HEK293 (cell line): ENCODE results near the gene TNFRSF21.

Source experiments
- CTCF ChIA-PET: fragments of 350-600 bp; formaldehyde crosslinking; extraction: SDS; loops from one replicate; lab custom pipeline; 2021; ENCODE audit warnings: antibody characterized with exemption; lab: Yijun Ruan, JAX
- POLR2A ChIA-PET: fragments of 300-600 bp; formaldehyde crosslinking; extraction: SDS; loops from one replicate; lab custom pipeline; 2020; ENCODE audit warnings: antibody characterized with exemption, inconsistent platforms; lab: Yijun Ruan, JAX
- H3K27ac ChIP-seq: fragments of 200-500 bp; sonication (Bioruptor generic); 2 replicates; pipeline ENCODE4 v1.5.1; 2014; ENCODE audit warnings: low read depth, low read length, control low read depth, inconsistent platforms; ENCODE audit errors: extremely low read depth
- H3K36me3 ChIP-seq, 2 experiments: fragments of 200-500 bp in 1 of 2; sonication (Bioruptor generic) in 1 of 2; 1 replicate in 1 of 2; 2 replicates in 1 of 2; pipeline ENCODE4 v1.5.1; 2014 to 2017; ENCODE audit warnings: inconsistent platforms in 2 of 2, low read length in 2 of 2; ENCODE audit not compliant: control insufficient read depth in 2 of 2, insufficient read depth in 1 of 2
- H3K4me1 ChIP-seq: fragments of 200-500 bp; sonication (Bioruptor generic); 2 replicates; pipeline ENCODE4 v1.5.1; 2014; ENCODE audit warnings: mild to moderate bottlenecking, low read length, inconsistent platforms; ENCODE audit not compliant: control insufficient read depth, insufficient read depth
- H3K4me3 ChIP-seq: 2 replicates; pipeline ENCODE4 v1.5.1; 2011; ENCODE audit warnings: low read depth, mild to moderate bottlenecking, control low read depth, low read length, moderate library complexity
- H3K9me3 ChIP-seq: fragments of 200-500 bp; sonication (Bioruptor generic); 2 replicates; pipeline ENCODE4 v1.5.1; 2014; ENCODE audit warnings: low read depth, low read length, inconsistent platforms; ENCODE audit not compliant: control insufficient read depth, insufficient read depth
- HIC1 ChIP-seq: fragments of 450-650 bp; formaldehyde crosslinking; IDR thresholded peaks from 2 replicates; pipeline ENCODE4 v1.5.1; 2016; ENCODE audit warnings: missing biosample characterization, missing genetic modification characterization
- KLF10 ChIP-seq: fragments of 450-650 bp; IDR thresholded peaks from 2 replicates; pipeline ENCODE4 v1.5.1; 2018; ENCODE audit warnings: missing biosample characterization, mild to moderate bottlenecking, missing genetic modification characterization
- KLF16 ChIP-seq: fragments of 450-650 bp; formaldehyde crosslinking; IDR thresholded peaks from 2 replicates; pipeline ENCODE4 v1.5.1; 2017; ENCODE audit warnings: missing biosample characterization, missing genetic modification characterization
- MZF1 ChIP-seq: fragments of 450-650 bp; formaldehyde crosslinking; IDR thresholded peaks from 2 replicates; pipeline ENCODE4 v1.5.1; 2017; ENCODE audit warnings: missing biosample characterization, missing genetic modification characterization, borderline replicate concordance
- PRDM10 ChIP-seq: fragments of 450-650 bp; formaldehyde crosslinking; IDR thresholded peaks from 2 replicates; pipeline ENCODE4 v1.5.1; 2016; ENCODE audit warnings: missing biosample characterization, missing genetic modification characterization
- PRDM2 ChIP-seq: fragments of 450-650 bp; formaldehyde crosslinking; IDR thresholded peaks from 2 replicates; pipeline ENCODE4 v1.5.1; 2016; ENCODE audit warnings: missing biosample characterization, missing genetic modification characterization, borderline replicate concordance
- SP2 ChIP-seq: fragments of 450-650 bp; formaldehyde crosslinking; IDR thresholded peaks from 2 replicates; pipeline ENCODE4 v1.5.1; 2016; ENCODE audit warnings: missing biosample characterization, missing genetic modification characterization
- ZBTB10 ChIP-seq: fragments of 450-650 bp; formaldehyde crosslinking; IDR thresholded peaks from 2 replicates; pipeline ENCODE4 v1.5.1; 2016; ENCODE audit warnings: missing biosample characterization, missing genetic modification characterization
- ZFP37 ChIP-seq: fragments of 450-650 bp; formaldehyde crosslinking; IDR thresholded peaks from 2 replicates; pipeline ENCODE4 v1.5.1; 2016; ENCODE audit warnings: missing biosample characterization, missing genetic modification characterization
- ZFP69B ChIP-seq: fragments of 450-650 bp; formaldehyde crosslinking; IDR thresholded peaks from 2 replicates; pipeline ENCODE4 v1.5.1; 2016; ENCODE audit warnings: missing biosample characterization, missing genetic modification characterization
- ZNF10 ChIP-seq: fragments of 450-650 bp; formaldehyde crosslinking; IDR thresholded peaks from 2 replicates; pipeline ENCODE4 v1.5.1; 2017; ENCODE audit warnings: missing biosample characterization, missing genetic modification characterization
- ZNF157 ChIP-seq: fragments of 450-650 bp; formaldehyde crosslinking; IDR thresholded peaks from 2 replicates; pipeline ENCODE4 v1.5.1; 2016; ENCODE audit warnings: missing biosample characterization, missing genetic modification characterization
- ZNF302 ChIP-seq: fragments of 450-650 bp; formaldehyde crosslinking; IDR thresholded peaks from 2 replicates; pipeline ENCODE4 v1.5.1; 2016; ENCODE audit warnings: missing biosample characterization, missing genetic modification characterization, low read depth
- ZNF341 ChIP-seq: fragments of 450-650 bp; formaldehyde crosslinking; IDR thresholded peaks from 2 replicates; pipeline ENCODE4; 2016; ENCODE audit warnings: low read depth, missing biosample characterization, missing genetic modification characterization
- ZNF416 ChIP-seq: fragments of 450-650 bp; formaldehyde crosslinking; IDR thresholded peaks from 2 replicates; pipeline ENCODE4 v1.5.1; 2016; ENCODE audit warnings: missing biosample characterization, missing genetic modification characterization
- ZNF560 ChIP-seq: fragments of 450-650 bp; formaldehyde crosslinking; IDR thresholded peaks from 2 replicates; pipeline ENCODE4 v1.5.1; 2017; ENCODE audit warnings: missing biosample characterization, missing genetic modification characterization, borderline replicate concordance
- ZNF639 ChIP-seq: fragments of 450-650 bp; formaldehyde crosslinking; IDR thresholded peaks from 2 replicates; pipeline ENCODE4 v1.5.1; 2016; ENCODE audit warnings: missing biosample characterization, missing genetic modification characterization
- ZNF701 ChIP-seq: fragments of 450-650 bp; formaldehyde crosslinking; IDR thresholded peaks from 2 replicates; pipeline ENCODE4 v1.5.1; 2016; ENCODE audit warnings: missing biosample characterization, missing genetic modification characterization
- ZNF830 ChIP-seq: fragments of 450-650 bp; IDR thresholded peaks from 2 replicates; pipeline ENCODE4 v1.5.0; 2018; ENCODE audit warnings: missing biosample characterization, missing genetic modification characterization, low read depth, mild to moderate bottlenecking, moderate library complexity

Gene TNFRSF21

GRCh38 chr6:47254051-47254450, 55.7 kb downstream of the TNFRSF21 start:
- peaks cover 9 to 19% of the 10 kb centered on the region in 2 experiments for H3K36me3 ChIP-seq
- CTCF ChIA-PET, result interaction anchor here (1.2 kb wide), 1 partner anchor 180 kb away, joined by 3 read pairs; no protein-coding TSS in a partner anchor
- no peaks in the 10 kb centered on the region for H3K9me3 ChIP-seq

More at GRCh38 chr6:47254051-47254450, 55.7 kb downstream of the TNFRSF21 start:
- H3K4me1 ChIP-seq, result no peaks in the 10 kb centered on the region
- POLR2A ChIA-PET, result no interaction called here
- no peak overlapping the region for H3K27ac ChIP-seq
- no peak for TF ChIP-seq ZFP69B
- no peak for TF ChIP-seq PRDM2 (tag by site-specific recombination)
- TF ChIP-seq ZNF302 (tag by site-specific recombination), result no peak
- no peak for TF ChIP-seq HIC1 (tag by site-specific recombination)
- no peak for TF ChIP-seq PRDM10
- no peak for TF ChIP-seq ZNF560
- TF ChIP-seq ZNF10 (tag by site-specific recombination), result no peak
- TF ChIP-seq MZF1, result no peak
- no peak for TF ChIP-seq ZNF830 (tag by site-specific recombination)
- no peak for TF ChIP-seq ZNF701 (tag by site-specific recombination)
- no peak for TF ChIP-seq ZNF639
- no peak for TF ChIP-seq ZFP37
- TF ChIP-seq ZNF157 (tag by site-specific recombination), result no peak
- no peak for TF ChIP-seq KLF16 (tag by site-specific recombination)
- TF ChIP-seq ZBTB10 (tag by site-specific recombination), result no peak
- no peak for TF ChIP-seq ZNF341 (tag by site-specific recombination)
- no peak for TF ChIP-seq SP2
- no peak for TF ChIP-seq KLF10
- TF ChIP-seq ZNF416 (tag by site-specific recombination), result no peak
- H3K4me3 ChIP-seq, result no peak overlapping the region
